Neuronal stem cell (in vitro differentiated cells): ENCODE data around the gene DCDC2C.

ENCODE experiments used
- DNase-seq: peaks from one replicate; pipeline ENCODE4 v3.0.0-alpha.2; 2013; ENCODE audit warnings: low spot score
- H2AFZ ChIP-seq: one replicate; pipeline ENCODE4 v1.6.1; 2013; ENCODE audit warnings: mild to moderate bottlenecking, low read length, inconsistent platforms
- H2AK5ac ChIP-seq: 2 replicates; pipeline ENCODE4 v1.6.1; 2013; ENCODE audit warnings: low read depth, mild to moderate bottlenecking, inconsistent platforms, low read length, moderate library complexity, mixed read lengths
- H2BK120ac ChIP-seq: 2 replicates; pipeline ENCODE4 v1.6.1; 2013; ENCODE audit warnings: low read depth, mild to moderate bottlenecking, inconsistent platforms, low read length, moderate library complexity, mixed read lengths
- H2BK12ac ChIP-seq: one replicate; pipeline ENCODE4 v1.6.1; 2013; ENCODE audit warnings: low read length, inconsistent platforms
- H2BK15ac ChIP-seq: 2 replicates; pipeline ENCODE4 v1.6.1; 2013; ENCODE audit warnings: mild to moderate bottlenecking, low read length, inconsistent platforms, mixed read lengths
- H2BK5ac ChIP-seq: one replicate; pipeline ENCODE4 v1.6.1; 2013; ENCODE audit warnings: inconsistent platforms, mild to moderate bottlenecking, low read length, moderate library complexity
- H3K14ac ChIP-seq: one replicate; pipeline ENCODE4 v1.6.1; 2013; ENCODE audit warnings: low read length, inconsistent platforms
- H3K18ac ChIP-seq: 2 replicates; pipeline ENCODE4 v1.6.1; 2013; ENCODE audit warnings: low read length, inconsistent platforms
- H3K23ac ChIP-seq: 2 replicates; pipeline ENCODE4 v1.6.1; 2013; ENCODE audit warnings: low read depth, mild to moderate bottlenecking, mixed read lengths, low read length, inconsistent platforms; ENCODE audit not compliant: poor library complexity
- H3K27ac ChIP-seq: replicated peaks from 3 replicates; pipeline ENCODE4 v1.5.1; 2013; ENCODE audit warnings: low read length, inconsistent platforms
- H3K27me3 ChIP-seq, 3 experiments: 2 replicates each; pipeline ENCODE4 v1.6.1; 2013; ENCODE audit warnings: low read length in 3 of 3, mild to moderate bottlenecking in 2 of 3, inconsistent platforms in 1 of 3, low read depth in 1 of 3, mixed read lengths in 1 of 3, moderate library complexity in 1 of 3; ENCODE audit not compliant: control insufficient read depth in 3 of 3, insufficient read depth in 3 of 3
- H3K36me3 ChIP-seq, 2 donors: replicated peaks in 1 of 2; 2 replicates each; pipeline ENCODE4 v1.6.1; 2013; ENCODE audit warnings: low read length in 2 of 2; ENCODE audit not compliant: control insufficient read depth in 2 of 2, insufficient read depth in 2 of 2
- H3K4ac ChIP-seq: 2 replicates; pipeline ENCODE4 v1.6.1; 2013; ENCODE audit warnings: inconsistent platforms, mild to moderate bottlenecking, low read length, moderate library complexity
- H3K4me1 ChIP-seq, 2 donors: 1 replicate in 1 of 2; 2 replicates in 1 of 2; pipeline ENCODE4 v1.6.1; 2013; ENCODE audit warnings: low read length in 2 of 2, low read depth in 1 of 2; ENCODE audit not compliant: control insufficient read depth in 2 of 2, insufficient read depth in 1 of 2
- H3K4me2 ChIP-seq: one replicate; pipeline ENCODE4 v1.6.1; 2013; ENCODE audit warnings: mild to moderate bottlenecking, low read length, inconsistent platforms; ENCODE audit not compliant: insufficient read depth, poor library complexity, severe bottlenecking
- H3K4me3 ChIP-seq, 2 donors: 2 replicates each; pipeline ENCODE4 v1.5.1; 2013; ENCODE audit warnings: low read length in 2 of 2, mild to moderate bottlenecking in 2 of 2, inconsistent platforms in 1 of 2, moderate library complexity in 1 of 2
- H3K79me1 ChIP-seq: one replicate; pipeline ENCODE4 v1.6.1; 2013; ENCODE audit warnings: low read depth, mild to moderate bottlenecking, inconsistent platforms, low read length, moderate library complexity
- H3K9ac ChIP-seq: one replicate; pipeline ENCODE4 v1.6.1; 2013; ENCODE audit warnings: mild to moderate bottlenecking, low read depth, low read length, inconsistent platforms; ENCODE audit not compliant: poor library complexity
- H3K9me3 ChIP-seq, 2 donors: replicated peaks in 1 of 2; 2 replicates each; pipeline versions ENCODE3 to v1.6.1; 2013; ENCODE audit warnings: low read length in 2 of 2, mild to moderate bottlenecking in 2 of 2, inconsistent platforms in 1 of 2, low read depth in 1 of 2, mixed read lengths in 1 of 2, moderate library complexity in 1 of 2; ENCODE audit not compliant: control insufficient read depth in 2 of 2, insufficient read depth in 1 of 2
- H4K8ac ChIP-seq: one replicate; pipeline ENCODE4 v1.6.1; 2013; ENCODE audit warnings: low read depth, mild to moderate bottlenecking, inconsistent platforms, low read length, moderate library complexity
- H4K91ac ChIP-seq: one replicate; pipeline ENCODE4 v1.6.1; 2013; ENCODE audit warnings: low read length, low read depth, mild to moderate bottlenecking, inconsistent platforms; ENCODE audit not compliant: poor library complexity
- WGBS, 2 donors: extraction: QIAGEN DNeasy Blood & Tissue Kit; methylation state at CpG; one replicate each; pipeline ENCODE4 v1.1.7; 2013; ENCODE audit warnings: missing lambda C conversion rate in 2 of 2, mixed read lengths in 1 of 2; ENCODE audit not compliant: insufficient read length in 2 of 2, insufficient replicate concordance in 1 of 2; ENCODE audit errors: extremely low coverage in 2 of 2; 5-methylcytosine and 5-hydroxymethylcytosine counted together

The DCDC2C gene

GRCh38 chr2:3870222-3870621 is 166.8 kb downstream of the DCDC2C start:
- H2BK12ac ChIP-seq = no peak overlapping the region
- no peaks in the 10 kb centered on the region for H3K36me3 ChIP-seq
- no peak overlapping the region for H2AFZ ChIP-seq
- H3K18ac ChIP-seq = no peak overlapping the region
- no peak overlapping the region for H3K27ac ChIP-seq
- H3K79me1 ChIP-seq = no peaks in the 10 kb centered on the region
- no peak overlapping the region for H3K9ac ChIP-seq
- H3K9me3 ChIP-seq = no peaks in the 10 kb centered on the region
- no peaks in the 10 kb centered on the region for H3K4me1 ChIP-seq
- no peak overlapping the region for H2BK120ac ChIP-seq
- H2BK15ac ChIP-seq = no peak overlapping the region
- H2BK5ac ChIP-seq = no peak overlapping the region
- H4K91ac ChIP-seq = no peak overlapping the region
- no peaks in the 10 kb centered on the region for H3K27me3 ChIP-seq
- no peak overlapping the region for H3K4me2 ChIP-seq
- no peak overlapping the region for H3K4ac ChIP-seq
- DNase-seq = no peak
- no peak overlapping the region for H3K4me3 ChIP-seq
- H3K14ac ChIP-seq = no peak overlapping the region
- WGBS, 2 donors = no CpG with 5 or more reads among the region's 7 CpGs
- no peak overlapping the region for H2AK5ac ChIP-seq
- no peak overlapping the region for H4K8ac ChIP-seq
- H3K23ac ChIP-seq = no peak overlapping the region

DNA sequence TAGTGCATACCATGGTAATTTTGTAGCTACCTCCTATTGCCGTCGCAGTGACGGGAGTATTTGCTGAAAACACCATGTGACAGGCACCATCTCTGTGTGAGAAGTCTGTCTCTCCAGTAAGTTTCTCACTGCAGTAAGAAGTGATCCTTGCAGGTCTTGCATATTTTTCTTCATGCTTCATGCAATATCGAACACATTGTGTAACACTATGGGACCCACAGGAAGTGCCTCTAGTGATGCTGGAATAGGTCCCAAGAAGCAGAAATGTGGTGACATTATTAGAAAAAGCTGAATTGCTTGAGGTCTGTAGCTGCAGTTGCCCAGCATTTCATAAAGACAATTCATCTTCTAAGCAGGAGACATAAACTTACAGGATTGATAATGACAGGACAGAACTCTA is 167.6 kb downstream of the DCDC2C start:
- Histone ChIP-seq H2AK5ac (no peak overlapping the region), H2BK5ac (no peak overlapping the region), H2BK15ac (no peak overlapping the region), H3K4me1 (no peaks in the 10 kb centered on the region), H3K4me2 (no peak overlapping the region), H2BK12ac (no peak overlapping the region), H4K91ac (no peak overlapping the region), H3K27me3 (no peaks in the 10 kb centered on the region), H3K23ac (no peak overlapping the region), H3K9ac (no peak overlapping the region), H4K8ac (no peak overlapping the region), H3K4ac (no peak overlapping the region), H2BK120ac (no peak overlapping the region), H3K36me3 (no peaks in the 10 kb centered on the region), H3K9me3 (no peaks in the 10 kb centered on the region), H3K79me1 (no peaks in the 10 kb centered on the region), H3K14ac (no peak overlapping the region), H3K4me3 (no peak overlapping the region), H3K18ac (no peak overlapping the region), H3K27ac (no peak overlapping the region), H2AFZ (no peak overlapping the region)
- no CpG with 5 or more reads among the region's 4 CpGs for WGBS, 2 donors
- DNase-seq = no peak

- H3K36me3 ChIP-seq = no peaks in the 10 kb centered on the region
- no peak overlapping the region for H3K4me3 ChIP-seq
- H2BK15ac ChIP-seq = no peak overlapping the region
- no peaks in the 10 kb centered on the region for H3K9me3 ChIP-seq
- no peak overlapping the region for H4K8ac ChIP-seq
- WGBS, 2 donors = no CpG with 5 or more reads among the region's 3 CpGs
- no peak overlapping the region for H3K27ac ChIP-seq
- H3K4ac ChIP-seq = no peak overlapping the region
- no peak overlapping the region for H3K4me2 ChIP-seq
- DNase-seq = no peak
- H4K91ac ChIP-seq = no peak overlapping the region
- H2BK5ac ChIP-seq = no peak overlapping the region
- no peak overlapping the region for H2AK5ac ChIP-seq
- H3K18ac ChIP-seq = no peak overlapping the region
- no peak overlapping the region for H2AFZ ChIP-seq
- H3K14ac ChIP-seq = no peak overlapping the region
- H2BK12ac ChIP-seq = no peak overlapping the region
- H3K79me1 ChIP-seq = no peaks in the 10 kb centered on the region
- no peaks in the 10 kb centered on the region for H3K27me3 ChIP-seq
- H3K4me1 ChIP-seq = no peaks in the 10 kb centered on the region
- H2BK120ac ChIP-seq = no peak overlapping the region
- no peak overlapping the region for H3K23ac ChIP-seq
- no peak overlapping the region for H3K9ac ChIP-seq
Measured at GRCh38 chr2:3872451-3872850, 169.1 kb downstream of the DCDC2C start.

DNA sequence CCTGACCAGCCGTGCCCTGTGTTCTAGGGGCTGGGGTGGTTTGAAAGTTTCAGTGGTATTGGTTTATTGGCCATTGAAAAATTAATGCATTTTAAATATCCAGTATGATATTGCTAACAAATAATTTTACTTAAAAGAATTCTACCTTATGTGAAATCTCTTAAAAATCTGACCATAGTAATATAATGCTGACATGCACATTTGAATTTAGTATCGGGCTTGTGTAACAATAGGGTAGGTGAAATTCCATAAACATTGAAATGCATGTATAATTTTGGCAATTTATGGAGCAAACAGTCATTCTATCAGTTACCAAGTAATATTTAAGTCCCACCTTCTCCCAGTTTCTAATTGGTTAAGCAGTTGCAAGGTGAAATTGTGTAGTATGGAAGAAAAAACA is 170.5 kb downstream of the DCDC2C start:
- DNase-seq = no peak
- no CpG with 5 or more reads among the region's 2 CpGs for WGBS, 2 donors
- no peak overlapping the region for H2BK12ac ChIP-seq
- H3K18ac ChIP-seq = no peak overlapping the region
- no peak overlapping the region for H2AK5ac ChIP-seq
- no peaks in the 10 kb centered on the region for H3K27me3 ChIP-seq
- H4K8ac ChIP-seq = no peak overlapping the region
- no peak overlapping the region for H3K27ac ChIP-seq
- H2BK15ac ChIP-seq = no peak overlapping the region
- no peak overlapping the region for H3K9ac ChIP-seq
- no peaks in the 10 kb centered on the region for H3K9me3 ChIP-seq
- no peaks in the 10 kb centered on the region for H3K79me1 ChIP-seq
- H2AFZ ChIP-seq = no peak overlapping the region
- no peak overlapping the region for H3K14ac ChIP-seq
- no peak overlapping the region for H2BK120ac ChIP-seq
- H4K91ac ChIP-seq = no peak overlapping the region
- no peaks in the 10 kb centered on the region for H3K4me1 ChIP-seq
- no peak overlapping the region for H3K23ac ChIP-seq
- H3K36me3 ChIP-seq = no peaks in the 10 kb centered on the region
- H3K4me2 ChIP-seq = no peak overlapping the region
- no peak overlapping the region for H3K4ac ChIP-seq
- H2BK5ac ChIP-seq = no peak overlapping the region
- H3K4me3 ChIP-seq = no peak overlapping the region
